ENCODE results near the gene MATCAP1. TPM values are rescaled to one million over a fixed set of nuclear protein-coding genes. Genes with fewer than 3 reads are reported as not detected.

Gene MATCAP1
- total and polyA plus RNA-seq, 7 donors = 4.2 to 9.7 (median 6.5) TPM

DNA sequence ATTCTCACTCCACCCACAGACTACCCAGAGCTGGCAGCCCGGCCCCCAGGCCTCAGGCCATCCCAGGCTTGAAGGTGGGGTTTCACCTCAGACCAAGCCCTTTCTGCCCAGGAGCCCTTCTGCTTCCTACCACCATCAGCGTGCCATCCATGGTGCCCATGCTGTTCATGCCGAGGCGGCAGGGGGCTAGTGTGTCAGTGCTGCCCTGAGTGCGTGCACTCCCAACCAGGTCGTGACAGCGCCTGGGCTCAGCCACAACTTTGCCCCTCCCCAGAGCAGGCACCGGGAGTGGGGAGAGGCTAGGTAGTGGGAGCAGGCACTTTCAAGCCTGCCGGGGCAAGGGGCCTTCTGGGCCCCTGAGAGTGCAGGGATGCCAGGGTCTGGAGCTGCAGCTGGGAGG lies 41.4 kb downstream of the MATCAP1 start:
- no peak overlapping the region for H3K4me3 ChIP-seq
- no peak overlapping the region for H3K27ac ChIP-seq
- H3K36me3 ChIP-seq (ENCODE audit: insufficient read depth in 1 of 2, low read depth in 1 of 2) = peaks cover 22 to 100% of the 10 kb centered on the region in 2 donors
- intact Hi-C loops (cut with DNase I) = no loop called here
- TF ChIP-seq, protein P1, sequence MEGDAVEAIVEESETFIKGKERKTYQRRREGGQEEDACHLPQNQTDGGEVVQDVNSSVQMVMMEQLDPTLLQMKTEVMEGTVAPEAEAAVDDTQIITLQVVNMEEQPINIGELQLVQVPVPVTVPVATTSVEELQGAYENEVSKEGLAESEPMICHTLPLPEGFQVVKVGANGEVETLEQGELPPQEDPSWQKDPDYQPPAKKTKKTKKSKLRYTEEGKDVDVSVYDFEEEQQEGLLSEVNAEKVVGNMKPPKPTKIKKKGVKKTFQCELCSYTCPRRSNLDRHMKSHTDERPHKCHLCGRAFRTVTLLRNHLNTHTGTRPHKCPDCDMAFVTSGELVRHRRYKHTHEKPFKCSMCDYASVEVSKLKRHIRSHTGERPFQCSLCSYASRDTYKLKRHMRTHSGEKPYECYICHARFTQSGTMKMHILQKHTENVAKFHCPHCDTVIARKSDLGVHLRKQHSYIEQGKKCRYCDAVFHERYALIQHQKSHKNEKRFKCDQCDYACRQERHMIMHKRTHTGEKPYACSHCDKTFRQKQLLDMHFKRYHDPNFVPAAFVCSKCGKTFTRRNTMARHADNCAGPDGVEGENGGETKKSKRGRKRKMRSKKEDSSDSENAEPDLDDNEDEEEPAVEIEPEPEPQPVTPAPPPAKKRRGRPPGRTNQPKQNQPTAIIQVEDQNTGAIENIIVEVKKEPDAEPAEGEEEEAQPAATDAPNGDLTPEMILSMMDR (IDR thresholded peaks at IDR 0.05) = no peak
- no peaks in the 10 kb centered on the region for H3K9me3 ChIP-seq
- no peaks in the 10 kb centered on the region for H3K4me1 ChIP-seq
- no peak for DNase-seq
- no peaks in the 10 kb centered on the region for H3K27me3 ChIP-seq (ENCODE audit: insufficient read depth in 3 of 3, low read length in 2 of 3)
- 89 to 97% (median 91%) methylated on average over 9 of the region's 9 CpGs for WGBS, 3 donors
- ATAC-seq = no peak

DNA sequence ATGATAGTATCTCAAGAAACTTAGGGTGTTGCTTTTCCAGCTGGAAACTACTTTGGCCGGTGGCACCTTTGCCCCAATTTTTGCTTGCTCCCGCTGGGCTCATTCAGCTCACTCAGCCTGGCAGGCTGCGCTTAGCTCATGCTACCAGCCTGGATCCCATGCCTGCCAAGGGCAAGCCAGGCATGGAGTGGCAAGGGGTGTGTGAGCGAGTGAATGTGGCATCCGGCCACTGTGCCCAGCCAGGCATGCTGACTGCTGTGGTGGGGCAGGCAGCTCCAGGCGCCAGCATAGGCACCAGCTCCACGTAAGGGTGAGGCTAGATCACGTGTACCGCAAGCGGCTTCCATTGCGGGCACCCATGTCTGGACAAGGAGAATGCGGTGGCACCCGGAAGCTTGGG lies 42.4 kb downstream of the MATCAP1 start:
- ATAC-seq (peak; percentile 81 to 90 (median 87)), DNase-seq (peak in 1 of 2 donors; percentile 75)
- 80 to 91% (median 85%) methylated on average over 12 to 13 of the region's 13 CpGs for WGBS, 3 donors
- H3K4me3 ChIP-seq = no peak overlapping the region
- H3K4me1 ChIP-seq = no peaks in the 10 kb centered on the region
- intact Hi-C loops (cut with DNase I) = no loop called here
- H3K9me3 ChIP-seq = no peaks in the 10 kb centered on the region
- H3K27ac ChIP-seq = peak overlapping the region; percentile 41
- H3K27me3 ChIP-seq (ENCODE audit: insufficient read depth in 3 of 3, low read length in 2 of 3) = no peaks in the 10 kb centered on the region
- H3K36me3 ChIP-seq (ENCODE audit: insufficient read depth in 1 of 2, low read depth in 1 of 2) = peaks cover 16 to 100% of the 10 kb centered on the region in 2 donors
- TF ChIP-seq, protein P1 (IDR thresholded peaks at IDR 0.05) = no peak

DNA sequence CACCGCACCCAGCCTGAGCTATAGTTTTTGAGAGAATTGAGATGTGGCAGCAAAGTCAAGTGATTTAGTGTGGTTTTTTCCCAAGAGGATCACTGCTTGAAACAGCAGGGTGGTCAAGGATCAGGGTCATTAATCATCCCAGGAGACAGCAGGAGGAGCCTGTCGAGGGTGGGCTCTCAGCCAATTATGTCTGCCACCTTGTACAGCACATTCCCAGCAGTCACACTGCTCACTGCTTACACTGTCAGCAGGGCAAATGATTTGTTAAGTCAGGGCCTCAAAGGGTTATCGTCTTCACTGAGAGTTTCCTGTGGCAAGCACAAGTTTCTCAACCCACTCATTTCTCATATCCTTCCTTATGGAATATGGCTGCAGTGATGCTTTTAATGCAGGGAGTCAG lies 46.2 kb downstream of the MATCAP1 start:
- Histone ChIP-seq H3K9me3 (no peaks in the 10 kb centered on the region), H3K27ac (no peak overlapping the region), H3K36me3 (ENCODE audit: insufficient read depth in 1 of 2, low read depth in 1 of 2) (peaks cover 25 to 100% of the 10 kb centered on the region in 2 donors), H3K27me3 (ENCODE audit: insufficient read depth in 3 of 3, low read length in 2 of 3) (no peaks in the 10 kb centered on the region), H3K4me1 (no peaks in the 10 kb centered on the region), H3K4me3 (no peak overlapping the region)
- DNase-seq = no peak
- intact Hi-C loops (cut with DNase I) = no loop called here
- 41 to 52% (median 48%) methylated on average over 3 of the region's 3 CpGs for WGBS, 3 donors
- ATAC-seq = no peak
- TF ChIP-seq, protein P1 (IDR thresholded peaks at IDR 0.05) = no peak

DNA sequence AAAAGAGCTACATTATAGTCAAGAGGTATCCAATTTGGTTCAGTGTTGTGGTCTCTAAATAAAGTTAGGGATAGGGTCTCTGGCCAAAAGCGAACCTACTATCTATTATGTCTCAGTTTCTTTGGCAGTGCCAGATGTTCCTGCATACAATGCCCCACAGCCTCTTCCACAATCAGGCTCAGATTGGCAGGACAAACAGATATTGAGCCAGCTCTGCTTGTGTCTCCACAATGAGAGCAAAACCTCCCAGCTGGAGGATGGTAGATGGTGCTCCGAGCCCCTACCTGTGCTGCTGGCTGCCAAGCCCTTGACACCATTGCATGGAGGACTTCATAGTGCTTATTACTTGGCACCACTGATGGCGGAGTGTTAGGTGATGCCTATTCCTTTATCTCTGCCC lies 54.3 kb downstream of the MATCAP1 start:
- H3K36me3 ChIP-seq (ENCODE audit: insufficient read depth in 1 of 2, low read depth in 1 of 2) = peaks cover 21 to 53% of the 10 kb centered on the region in 2 donors
- WGBS, 3 donors = 86 to 97% (median 97%) methylated on average over 3 of the region's 3 CpGs
- peak overlapping the region; percentile 53 for H3K27ac ChIP-seq

More for the DNA sequence above, 54.3 kb downstream of the MATCAP1 start:
- ATAC-seq (peak in 2 of 4 donors; percentile 16 to 22), DNase-seq (no peak)
- no peak overlapping the region for H3K4me3 ChIP-seq
- TF ChIP-seq, protein P1 (IDR thresholded peaks at IDR 0.05) = no peak
- H3K4me1 ChIP-seq = peaks cover 36% of the 10 kb centered on the region
- H3K9me3 ChIP-seq = no peaks in the 10 kb centered on the region
- no peaks in the 10 kb centered on the region for H3K27me3 ChIP-seq (ENCODE audit: insufficient read depth in 3 of 3, low read length in 2 of 3)
- intact Hi-C loops (cut with DNase I) = no loop called here
